ENCODE results near the gene SPC24. TPM values are rescaled to one million over a fixed set of nuclear protein-coding genes. Genes with fewer than 3 reads are reported as not detected.
A peak's percentile ranks its signal among the peaks of the same experiment; 100 is the strongest.

SPC24 gene
- 18.7 and 23.4 TPM in 2 replicates for total RNA-seq (2014; rRNA removed; shearing (Covaris generic))
- polyA plus RNA-seq (2015; cell fraction: cytosol; rRNA removed), result 12.4 and 15.1 TPM in 2 replicates
- polyA plus RNA-seq (2015; cell fraction: nucleus; rRNA removed), result 8.3 and 10.8 TPM in 2 replicates

- in situ Hi-C loops (cut with HindIII; ENCODE audit: low pct_unique_long_range_greater_than_20kb, low sequenced_read_pairs), result no loop called here
- DNase-seq (ENCODE audit: low read depth, low spot score), result peak; percentile 97
Measured at GRCh38 chr19:11155373-11156120, at the start of gene SPC24. TSS of gene SPC24 (minus strand) at chr19:11155782. CDS start at chr19:11155776, 6 bp downstream.

GRCh38 chr19:11204943-11205349 is 49.4 kb upstream of the SPC24 start:
- no peak for DNase-seq (ENCODE audit: low read depth, low spot score)
- in situ Hi-C loops (cut with HindIII; ENCODE audit: low pct_unique_long_range_greater_than_20kb, low sequenced_read_pairs), result no loop called here

GRCh38 chr19:11204076-11204602 is 48.6 kb upstream of the SPC24 start:
- in situ Hi-C loops (cut with HindIII; ENCODE audit: low pct_unique_long_range_greater_than_20kb, low sequenced_read_pairs), result no loop called here
- no peak for DNase-seq (ENCODE audit: low read depth, low spot score)

- in situ Hi-C loops (cut with HindIII; ENCODE audit: low pct_unique_long_range_greater_than_20kb, low sequenced_read_pairs), result no loop called here
- DNase-seq (ENCODE audit: low read depth, low spot score), result peak; percentile 53
Measured at GRCh38 chr19:11203194-11204075, 47.9 kb upstream of the SPC24 start.

GRCh38 chr19:11202488-11203193 is 47.1 kb upstream of the SPC24 start:
- in situ Hi-C loops (cut with HindIII; ENCODE audit: low pct_unique_long_range_greater_than_20kb, low sequenced_read_pairs), result no loop called here

GRCh38 chr19:11201791-11202190 is 46.2 kb upstream of the SPC24 start:
- no peak for DNase-seq (ENCODE audit: low read depth, low spot score)
- in situ Hi-C loops (cut with HindIII; ENCODE audit: low pct_unique_long_range_greater_than_20kb, low sequenced_read_pairs), result no loop called here

More at GRCh38 chr19:11202488-11203193, 47.1 kb upstream of the SPC24 start:
- no peak for DNase-seq (ENCODE audit: low read depth, low spot score)

- in situ Hi-C loops (cut with HindIII; ENCODE audit: low pct_unique_long_range_greater_than_20kb, low sequenced_read_pairs), result no loop called here
- DNase-seq (ENCODE audit: low read depth, low spot score), result no peak
Measured at GRCh38 chr19:11200931-11201330, 45.3 kb upstream of the SPC24 start.

- in situ Hi-C loops (cut with HindIII; ENCODE audit: low pct_unique_long_range_greater_than_20kb, low sequenced_read_pairs), result no loop called here
- no peak for DNase-seq (ENCODE audit: low read depth, low spot score)
Measured at GRCh38 chr19:11200015-11200574, 44.5 kb upstream of the SPC24 start.

GRCh38 chr19:11199517-11199916 is 43.9 kb upstream of the SPC24 start:
- in situ Hi-C loops (cut with HindIII; ENCODE audit: low pct_unique_long_range_greater_than_20kb, low sequenced_read_pairs), result no loop called here
- no peak for DNase-seq (ENCODE audit: low read depth, low spot score)

GRCh38 chr19:11198769-11199424 is 43.3 kb upstream of the SPC24 start:
- in situ Hi-C loops (cut with HindIII; ENCODE audit: low pct_unique_long_range_greater_than_20kb, low sequenced_read_pairs), result no loop called here
- no peak for DNase-seq (ENCODE audit: low read depth, low spot score)

GRCh38 chr19:11198175-11198534 is 42.6 kb upstream of the SPC24 start:
- no peak for DNase-seq (ENCODE audit: low read depth, low spot score)
- in situ Hi-C loops (cut with HindIII; ENCODE audit: low pct_unique_long_range_greater_than_20kb, low sequenced_read_pairs), result no loop called here

- peak; percentile 69 for DNase-seq (ENCODE audit: low read depth, low spot score)
- in situ Hi-C loops (cut with HindIII; ENCODE audit: low pct_unique_long_range_greater_than_20kb, low sequenced_read_pairs), result no loop called here
Measured at GRCh38 chr19:11197291-11198174, 42.0 kb upstream of the SPC24 start, which contains the start of gene KANK2. TSS of gene KANK2 (minus strand) at chr19:11197545. CDS start at chr19:11194511, 3,034 bp downstream.

GRCh38 chr19:11196406-11197287 is 41.1 kb upstream of the SPC24 start:
- in situ Hi-C loops (cut with HindIII; ENCODE audit: low pct_unique_long_range_greater_than_20kb, low sequenced_read_pairs), result no loop called here
- DNase-seq (ENCODE audit: low read depth, low spot score), result no peak

GRCh38 chr19:11195681-11196080 is 40.1 kb upstream of the SPC24 start:
- no peak for DNase-seq (ENCODE audit: low read depth, low spot score)
- in situ Hi-C loops (cut with HindIII; ENCODE audit: low pct_unique_long_range_greater_than_20kb, low sequenced_read_pairs), result no loop called here
